Kidney tubule cell (primary cell): ENCODE measurements around the gene ETV3.

ENCODE experiments used
- DNase-seq: peaks from one replicate; pipeline ENCODE4 v3.0.0-alpha.2; 2018; ENCODE audit warnings: low spot score

The ETV3 gene

DNA sequence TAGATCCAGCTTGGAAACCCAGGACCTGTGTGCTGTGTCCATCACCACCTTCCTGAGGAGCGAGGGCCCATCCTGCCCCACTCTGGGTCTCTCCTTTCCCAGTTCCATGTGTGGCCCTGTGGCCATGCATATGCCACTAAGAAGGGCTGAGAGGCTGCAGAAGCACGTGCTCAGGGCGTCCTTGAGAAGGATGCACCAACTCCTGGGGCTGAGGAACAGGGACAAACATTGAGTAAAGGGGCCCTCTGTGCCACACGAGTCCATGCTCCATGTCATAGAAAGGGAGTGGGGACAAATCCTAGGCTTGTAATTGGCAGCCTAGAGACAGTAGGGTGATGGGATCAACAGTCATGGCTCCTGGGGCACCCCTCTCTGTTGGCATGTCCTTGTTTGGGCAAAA, 47.0 kb downstream of the ETV3 start:
- no peak for DNase-seq

GRCh38 chr1:157090771-157091170, 47.4 kb downstream of the ETV3 start:
- DNase-seq = no peak

DNA sequence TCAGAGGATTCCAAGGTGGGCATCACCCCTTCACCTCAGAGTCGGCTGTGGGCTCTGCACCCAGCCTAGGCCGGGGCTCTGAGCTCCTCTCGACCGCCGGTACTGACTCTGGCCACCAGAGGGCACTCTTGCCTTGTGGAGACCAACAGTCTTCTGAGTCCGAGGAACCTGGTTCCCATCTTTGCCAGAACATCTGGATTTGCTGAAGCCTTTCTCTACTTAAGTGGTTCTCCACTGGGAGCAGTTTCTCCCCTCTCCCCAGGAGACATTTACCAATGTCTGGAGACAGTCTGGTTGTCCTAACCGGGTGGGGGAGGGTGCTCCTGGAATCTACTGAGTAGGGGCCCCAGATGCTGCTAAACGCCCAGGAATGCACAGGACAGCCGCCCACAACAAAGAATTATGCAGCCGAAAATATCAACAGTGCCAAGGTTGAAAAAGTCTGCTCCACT, 48.0 kb downstream of the ETV3 start:
- DNase-seq = peak; percentile 72

- no peak for DNase-seq
Observed at GRCh38 chr1:157089789-157090188, 48.4 kb downstream of the ETV3 start.

- DNase-seq = no peak
Observed at GRCh38 chr1:157088607-157089006, 49.6 kb downstream of the ETV3 start.

GRCh38 chr1:157087030-157087429, 51.2 kb downstream of the ETV3 start:
- DNase-seq = no peak

GRCh38 chr1:157086299-157086698, 51.9 kb downstream of the ETV3 start:
- no peak for DNase-seq

GRCh38 chr1:157085421-157085820, 52.8 kb downstream of the ETV3 start:
- no peak for DNase-seq

DNA sequence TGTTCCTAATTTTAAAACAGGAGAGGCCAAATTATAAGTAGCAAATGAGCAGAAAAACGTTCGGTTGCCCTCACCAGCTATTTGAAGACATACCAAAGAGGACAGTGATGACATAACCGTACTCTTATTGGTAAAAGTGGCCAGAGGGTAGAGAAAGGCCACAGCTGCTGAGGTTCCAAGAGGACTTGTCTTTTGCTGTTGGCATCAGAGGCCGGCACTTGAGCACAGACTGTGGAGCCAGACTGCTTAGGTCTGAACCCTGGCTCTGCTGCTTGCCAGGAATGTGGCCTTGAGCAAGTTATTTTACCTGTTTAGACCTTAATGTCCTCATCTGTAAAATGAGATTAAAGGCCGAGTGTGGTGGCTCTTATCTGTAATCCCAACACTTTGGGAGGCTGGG, 53.5 kb downstream of the ETV3 start:
- no peak for DNase-seq

GRCh38 chr1:157081707-157082106, 56.5 kb downstream of the ETV3 start:
- no peak for DNase-seq

DNA sequence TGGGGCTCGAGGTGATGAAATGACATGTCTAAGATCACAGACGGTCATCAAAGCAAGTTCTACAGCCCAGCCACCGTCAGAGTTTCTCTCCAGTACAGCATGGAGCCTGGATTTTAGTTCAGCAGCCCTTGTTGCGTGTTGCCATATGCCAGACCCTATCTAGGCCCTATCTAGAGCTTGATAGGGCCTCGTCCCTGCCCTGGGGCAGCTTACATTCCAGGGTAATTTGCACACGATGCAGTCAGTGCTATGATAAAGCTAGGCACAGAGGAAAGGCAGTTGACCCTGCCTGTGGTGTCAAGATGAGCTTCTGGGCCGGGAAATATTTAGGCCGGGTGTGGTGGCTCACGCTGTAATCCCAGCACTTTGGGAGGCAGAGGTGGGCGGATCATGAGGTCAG, 57.5 kb downstream of the ETV3 start:
- no peak for DNase-seq

DNA sequence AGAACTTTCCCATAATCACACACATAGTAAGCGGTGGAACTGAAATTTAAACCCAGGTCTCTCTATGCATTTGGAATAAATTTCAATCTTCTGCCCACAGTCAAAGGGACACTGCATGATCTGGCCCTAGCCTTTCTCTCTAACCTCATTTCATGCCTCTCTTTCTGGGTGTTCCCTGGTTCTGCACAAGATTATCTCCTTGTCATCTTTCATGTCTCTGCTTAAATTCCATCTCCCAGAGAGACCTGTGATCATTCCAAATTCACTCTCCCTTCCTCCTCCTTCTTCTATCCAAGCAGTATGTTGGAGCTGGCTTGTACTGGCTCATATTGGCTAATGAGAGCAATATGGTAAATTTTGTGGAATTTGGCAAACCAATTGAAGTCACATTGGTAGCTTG, 60.8 kb downstream of the ETV3 start:
- DNase-seq = no peak

GRCh38 chr1:157073944-157074685, 64.1 kb downstream of the ETV3 start:
- peak; percentile 61 for DNase-seq
